ENCODE results near the gene NKAIN2.

The NKAIN2 gene

DNA sequence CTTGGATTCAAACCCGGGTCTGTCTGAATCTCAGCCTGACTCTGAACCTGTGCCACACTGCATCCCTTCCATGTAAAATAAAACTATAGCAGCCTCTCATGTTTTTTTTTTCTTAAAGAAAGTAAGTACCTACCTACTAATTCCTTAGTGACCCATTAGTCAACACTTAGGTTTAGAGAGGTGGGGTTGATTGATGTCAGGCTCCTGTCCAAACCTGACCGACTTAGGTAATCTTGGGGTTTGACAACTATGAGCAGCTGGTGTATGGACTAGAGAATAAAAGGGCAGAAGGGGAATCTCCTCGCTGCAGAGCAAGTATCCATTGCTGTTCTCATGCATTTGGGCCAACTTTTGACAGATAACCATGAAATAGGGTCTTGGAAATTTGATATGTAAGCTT lies 6.5 kb downstream of the NKAIN2 start:
- DNase-seq: no peak

GRCh38 chr6:123810948-123811347 lies 7.3 kb downstream of the NKAIN2 start:
- no peak for DNase-seq

- DNase-seq: no peak
Measured at GRCh38 chr6:123811378-123811777, 7.7 kb downstream of the NKAIN2 start.

DNA sequence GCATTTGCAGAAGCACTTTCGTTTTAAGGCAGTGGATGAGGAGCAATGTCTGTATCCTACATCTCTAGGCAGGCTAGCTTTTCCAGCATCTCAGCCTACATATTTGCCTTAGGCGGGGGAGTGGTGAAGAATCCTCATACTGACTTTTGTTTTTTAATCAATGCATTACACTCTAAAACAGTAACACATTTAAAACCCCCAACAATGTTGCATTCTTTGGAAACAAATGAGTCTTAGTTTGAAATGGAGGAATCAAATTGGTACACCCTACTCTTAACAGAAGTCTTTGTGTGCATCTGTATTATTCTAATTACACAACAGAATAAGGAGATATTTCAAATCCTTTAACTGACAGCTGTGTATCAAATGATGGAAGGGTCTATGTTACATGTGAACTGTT lies 9.0 kb downstream of the NKAIN2 start:
- DNase-seq: no peak

DNA sequence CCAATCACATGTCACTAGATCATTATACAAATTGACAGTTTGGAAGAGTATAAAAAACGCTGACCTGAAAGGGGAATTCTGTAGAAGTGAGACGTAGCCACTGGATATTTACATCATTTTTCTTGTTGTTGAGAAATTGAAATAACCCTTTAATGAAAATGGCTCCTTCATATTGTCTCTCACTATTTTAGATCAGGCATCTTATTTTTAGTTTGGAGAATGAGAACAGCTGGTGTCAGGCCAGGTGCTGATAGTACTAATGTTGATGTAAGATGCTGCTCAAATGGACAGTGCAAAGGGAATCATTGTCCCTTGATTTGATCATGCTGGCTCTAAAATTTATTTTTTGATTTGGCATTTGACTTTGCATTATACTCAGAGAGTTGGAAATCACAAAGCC lies 17.4 kb downstream of the NKAIN2 start:
- no peak for DNase-seq

DNA sequence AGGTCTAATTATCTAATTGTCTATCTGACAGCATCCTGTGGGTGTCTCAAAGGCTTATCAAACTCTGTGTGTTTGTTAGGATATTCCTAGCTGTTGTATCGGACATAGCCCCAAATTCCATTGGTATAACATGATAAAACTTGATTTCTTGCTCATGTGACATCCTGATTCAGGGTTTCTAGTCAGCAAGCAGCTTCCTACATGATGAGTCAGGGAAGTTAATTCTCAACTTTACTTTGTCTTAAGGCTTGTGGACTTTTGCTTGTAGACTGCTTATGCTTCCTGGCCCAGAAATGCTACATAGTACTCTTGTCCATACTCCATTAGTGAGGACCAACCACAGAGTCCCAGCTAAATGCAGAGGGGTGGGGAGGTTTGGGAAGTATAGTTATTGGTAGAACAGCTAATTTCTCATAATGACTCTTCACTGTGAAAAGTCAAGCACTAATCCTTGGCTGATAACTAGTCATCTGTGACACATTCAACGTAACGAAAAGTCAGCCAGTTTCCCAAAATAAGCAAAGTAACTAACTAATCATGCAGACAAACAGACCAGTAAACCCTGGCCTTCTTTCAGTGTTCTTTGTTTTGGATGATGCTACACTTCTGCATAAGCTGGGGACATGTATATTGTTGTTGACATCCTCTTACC lies 25.8 kb downstream of the NKAIN2 start:
- DNase-seq: no peak

DNA sequence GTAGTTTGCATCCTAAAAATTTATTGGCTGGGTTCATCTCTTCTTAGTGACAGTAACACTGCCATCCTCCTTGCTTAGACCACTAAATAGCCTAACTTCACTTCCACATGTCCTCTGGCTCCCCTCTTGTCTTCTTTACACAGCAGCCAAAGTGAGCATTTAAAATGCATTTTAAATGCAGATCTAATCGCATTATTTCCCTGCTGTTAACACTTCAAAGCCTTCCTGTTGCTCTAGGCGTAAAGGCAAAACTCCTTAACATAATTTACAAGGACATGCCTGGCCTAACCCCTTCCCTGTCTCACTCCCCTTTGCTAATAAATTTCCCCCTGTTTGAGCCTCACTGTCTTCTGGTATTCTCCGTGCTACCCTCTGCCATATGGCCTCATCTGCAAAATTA lies 26.5 kb downstream of the NKAIN2 start:
- DNase-seq: no peak

DNA sequence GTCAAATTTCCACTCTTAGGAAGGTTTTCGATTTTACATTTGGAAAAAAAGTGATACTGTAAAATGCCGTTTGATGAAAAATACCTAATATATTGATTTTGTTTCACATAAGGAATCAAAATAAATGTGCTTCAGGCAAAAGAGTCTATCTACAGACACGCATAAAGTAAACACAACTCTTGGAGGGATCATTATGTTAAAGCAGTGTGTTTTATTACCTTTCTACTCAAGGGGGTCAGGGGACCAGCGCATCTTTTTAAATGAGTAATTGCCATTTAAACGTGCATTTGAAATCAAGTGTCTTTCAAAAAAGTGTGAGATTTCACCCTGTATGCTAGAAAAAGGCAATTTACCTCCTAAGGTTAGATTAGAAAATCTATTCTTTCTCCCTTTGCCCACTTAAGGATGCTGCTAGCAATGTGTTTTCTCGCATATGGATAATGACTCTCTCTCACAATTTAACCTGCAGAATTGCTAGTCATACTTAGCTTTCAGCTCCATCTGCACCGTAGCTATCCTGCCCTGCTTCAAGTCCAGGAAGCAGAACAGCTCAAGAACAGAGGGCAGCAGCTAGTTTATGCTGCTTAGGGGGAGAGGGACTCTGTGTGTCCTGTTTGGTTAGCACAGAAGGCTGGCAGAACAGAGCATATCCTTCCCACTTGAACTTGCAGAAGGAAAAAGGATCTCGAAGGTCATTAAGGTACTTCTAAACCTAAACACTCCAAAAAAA lies 35.0 kb downstream of the NKAIN2 start:
- DNase-seq: no peak

- DNase-seq: no peak
Measured at GRCh38 chr6:123841067-123841896, 37.6 kb downstream of the NKAIN2 start.

DNA sequence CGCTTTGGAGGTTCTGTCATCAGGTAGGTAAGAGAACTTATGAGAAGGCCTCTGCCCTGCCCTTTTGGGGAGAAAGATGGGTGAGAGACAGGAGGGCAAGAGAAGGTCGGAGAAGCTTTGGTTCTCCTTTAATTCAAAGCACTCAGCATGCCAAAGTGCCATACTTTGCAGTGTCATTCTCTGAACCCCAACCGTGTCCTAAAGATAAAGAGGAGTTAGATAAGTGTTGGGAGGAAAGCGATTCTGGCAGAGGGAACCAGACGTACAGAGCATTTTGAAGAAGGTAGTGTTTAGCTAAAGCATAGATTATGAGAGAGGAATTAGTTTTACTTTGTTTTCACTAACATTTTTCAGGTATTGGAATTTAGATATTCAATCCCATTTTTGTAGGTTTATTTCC lies 40.3 kb downstream of the NKAIN2 start:
- no peak for DNase-seq

DNA sequence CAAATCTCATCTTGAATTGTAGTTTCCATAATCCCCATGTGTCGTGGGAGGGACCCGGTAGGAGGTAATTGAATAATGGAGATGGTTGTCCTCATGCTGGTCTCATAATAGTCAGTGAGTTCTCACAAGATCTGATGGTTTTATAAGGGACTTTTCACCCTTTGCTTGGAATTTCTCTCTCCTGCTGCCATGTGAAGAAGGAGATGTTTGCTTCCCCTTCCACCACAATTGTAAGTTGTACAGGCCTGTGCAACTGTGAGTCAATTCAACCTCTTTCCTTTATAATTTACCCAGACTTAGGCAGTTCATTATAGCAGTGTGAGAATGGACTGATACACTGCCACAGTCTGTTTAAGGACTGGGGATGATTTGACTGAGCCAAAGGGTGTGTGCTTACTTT lies 44.7 kb downstream of the NKAIN2 start:
- no peak for DNase-seq

GRCh38 chr6:123849406-123849805 lies 45.7 kb downstream of the NKAIN2 start:
- DNase-seq: no peak

- DNase-seq: no peak
Measured at GRCh38 chr6:123850555-123850954, 46.9 kb downstream of the NKAIN2 start.

- DNase-seq: no peak
Measured at GRCh38 chr6:123854201-123854600, 50.5 kb downstream of the NKAIN2 start.

GRCh38 chr6:123855506-123855905 lies 51.8 kb downstream of the NKAIN2 start:
- DNase-seq: no peak

DNA sequence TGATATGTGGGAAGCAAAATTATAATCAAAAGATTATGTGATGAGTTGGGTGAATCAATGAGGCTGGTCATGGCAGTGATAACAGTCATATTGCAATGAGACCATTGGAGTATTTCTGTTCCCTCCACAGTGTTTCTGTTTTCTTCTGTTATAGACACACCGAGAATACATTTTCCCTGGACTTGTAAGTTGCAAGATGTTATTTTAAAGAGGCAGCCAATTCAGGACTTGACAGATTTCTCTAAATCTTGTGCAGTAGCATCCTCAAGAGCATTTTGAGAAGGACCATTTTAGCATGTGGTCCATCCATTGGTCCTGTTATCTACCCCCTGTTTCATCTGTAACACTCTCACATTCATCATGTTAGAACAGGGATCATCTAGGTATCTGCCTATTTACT lies 55.6 kb downstream of the NKAIN2 start:
- DNase-seq: no peak

DNA sequence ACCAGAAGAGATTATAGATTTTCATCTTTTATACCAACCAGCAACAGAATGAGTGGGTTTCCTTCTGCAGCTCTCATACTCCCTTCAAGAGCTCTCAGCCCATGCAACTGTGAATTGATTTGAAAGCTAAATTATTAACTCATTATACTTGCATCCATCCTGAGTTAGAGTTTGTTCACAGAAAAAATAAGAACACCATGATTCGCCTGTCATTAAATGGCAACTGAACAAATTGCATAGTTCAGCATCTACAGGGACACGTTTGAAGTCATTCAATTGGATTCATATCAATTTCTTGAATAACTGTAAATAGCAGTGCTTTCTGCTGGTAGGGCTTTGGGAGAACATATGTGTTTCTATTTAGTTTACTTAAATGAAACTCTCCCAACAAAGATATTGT lies 65.7 kb downstream of the NKAIN2 start:
- no peak for DNase-seq

GRCh38 chr6:123873974-123874373 lies 70.3 kb downstream of the NKAIN2 start:
- DNase-seq: no peak

DNA sequence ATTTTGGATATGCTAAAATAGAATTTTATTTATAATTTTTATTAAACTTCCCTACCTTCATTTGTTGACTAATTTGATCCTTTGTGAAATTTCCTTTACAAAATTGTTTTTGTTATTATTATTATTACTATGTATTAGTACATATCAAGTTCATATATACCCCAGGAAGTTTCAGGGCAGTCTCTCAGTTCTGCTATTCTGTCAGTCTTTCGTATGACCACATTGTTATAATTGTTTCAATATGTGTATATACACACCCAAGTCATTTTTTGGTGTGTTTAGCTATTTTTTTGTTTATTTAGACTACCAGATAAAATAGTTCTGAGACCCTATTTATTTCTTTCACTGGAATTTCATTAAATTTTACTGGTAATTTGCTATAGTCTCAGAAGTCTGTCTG lies 72.1 kb downstream of the NKAIN2 start:
- DNase-seq: no peak

DNA sequence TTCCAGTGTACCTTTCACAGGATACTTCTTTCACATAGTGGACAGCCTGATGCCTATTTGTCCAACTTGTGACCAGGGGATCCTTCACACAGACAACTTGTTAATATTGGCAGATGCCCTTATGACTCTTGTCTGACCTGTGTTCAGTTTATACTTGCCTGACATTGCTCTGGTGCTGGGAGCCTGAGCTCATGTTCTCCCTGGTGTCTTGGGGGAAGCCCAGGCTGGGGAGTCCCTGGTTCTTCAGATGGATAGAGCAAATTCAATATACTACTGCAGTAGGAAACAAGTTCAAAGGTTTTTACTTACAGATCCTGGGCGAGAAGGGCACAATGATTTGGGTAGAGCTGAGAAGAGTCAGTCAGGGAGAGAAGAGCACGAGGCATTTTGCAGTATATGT lies 76.1 kb downstream of the NKAIN2 start:
- no peak for DNase-seq

GRCh38 chr6:123888771-123889513 lies 85.3 kb downstream of the NKAIN2 start:
- no peak for DNase-seq

- no peak for DNase-seq
Measured at GRCh38 chr6:123895346-123895745, 91.7 kb downstream of the NKAIN2 start.

DNA sequence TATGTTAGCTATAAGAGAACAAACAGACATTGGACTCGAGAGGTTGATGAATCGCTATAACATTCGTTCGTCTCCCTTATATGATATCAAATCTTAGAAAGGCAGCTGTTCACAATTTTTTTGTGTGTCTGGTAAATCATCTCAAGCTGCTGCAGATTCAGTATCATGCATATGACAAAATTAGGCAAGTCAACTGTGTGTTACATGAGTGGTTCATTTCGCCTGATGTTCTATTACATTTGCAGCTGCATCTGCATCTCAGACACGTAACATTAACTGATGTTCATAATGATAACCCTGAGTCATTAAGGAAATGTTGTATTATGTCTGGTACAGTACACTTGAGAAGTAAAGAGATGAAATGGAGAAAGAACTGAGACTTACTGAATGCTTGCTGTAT lies 92.1 kb downstream of the NKAIN2 start:
- DNase-seq: no peak
